T follicular helper cell (primary cell): ENCODE measurements around the gene MISP3.

Experiments used
- DNase-seq: peaks from one replicate; pipeline ENCODE4 v3.0.0-alpha.2; 2020; ENCODE audit warnings: low read depth

Gene MISP3

GRCh38 chr19:14053500-14053899, 19.1 kb upstream of the MISP3 start:
- DNase-seq = no peak

DNA sequence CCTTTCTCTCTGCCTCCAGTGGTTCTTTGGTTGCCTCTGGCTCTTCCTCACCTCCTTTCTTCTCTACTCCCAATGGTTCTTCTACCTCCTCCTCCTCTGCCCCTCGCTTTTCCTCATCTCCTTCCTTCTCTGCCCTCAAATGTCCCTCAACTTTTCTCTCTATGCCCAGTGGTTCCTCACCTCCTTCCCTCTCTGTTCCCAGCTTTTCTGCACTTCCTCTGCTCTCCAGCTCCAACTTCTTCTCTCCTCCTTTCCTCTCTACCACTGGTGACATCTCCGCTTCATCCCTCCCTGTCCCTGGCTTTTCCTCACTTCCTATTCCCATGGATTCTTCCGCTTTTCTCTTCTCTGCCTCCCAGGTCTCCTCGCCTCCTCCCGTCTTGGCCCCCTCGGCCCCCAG, 18.5 kb upstream of the MISP3 start:
- no peak for DNase-seq

GRCh38 chr19:14054721-14055120, 17.9 kb upstream of the MISP3 start:
- no peak for DNase-seq

DNA sequence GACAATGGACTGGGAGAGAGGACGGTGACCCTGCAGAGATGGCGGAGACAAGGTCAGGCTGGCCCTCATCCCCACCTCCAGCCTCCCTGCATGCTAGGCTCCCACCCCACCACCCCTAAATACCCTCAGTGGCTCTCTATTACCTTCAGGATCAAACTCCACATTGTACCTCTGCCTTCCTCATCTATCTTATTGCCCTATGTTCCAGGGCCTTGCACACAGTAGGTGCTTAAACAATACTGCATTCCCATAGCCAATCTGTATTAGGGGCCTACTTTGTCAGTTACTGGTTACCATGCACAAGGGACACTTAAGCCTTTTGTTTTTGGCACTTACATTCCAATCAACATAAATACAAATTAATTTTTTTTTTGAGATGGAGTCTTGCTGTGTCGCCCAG, 17.2 kb upstream of the MISP3 start:
- DNase-seq = no peak

GRCh38 chr19:14056069-14056666, 16.4 kb upstream of the MISP3 start:
- no peak for DNase-seq

GRCh38 chr19:14056741-14057356, 15.7 kb upstream of the MISP3 start:
- no peak for DNase-seq

DNA sequence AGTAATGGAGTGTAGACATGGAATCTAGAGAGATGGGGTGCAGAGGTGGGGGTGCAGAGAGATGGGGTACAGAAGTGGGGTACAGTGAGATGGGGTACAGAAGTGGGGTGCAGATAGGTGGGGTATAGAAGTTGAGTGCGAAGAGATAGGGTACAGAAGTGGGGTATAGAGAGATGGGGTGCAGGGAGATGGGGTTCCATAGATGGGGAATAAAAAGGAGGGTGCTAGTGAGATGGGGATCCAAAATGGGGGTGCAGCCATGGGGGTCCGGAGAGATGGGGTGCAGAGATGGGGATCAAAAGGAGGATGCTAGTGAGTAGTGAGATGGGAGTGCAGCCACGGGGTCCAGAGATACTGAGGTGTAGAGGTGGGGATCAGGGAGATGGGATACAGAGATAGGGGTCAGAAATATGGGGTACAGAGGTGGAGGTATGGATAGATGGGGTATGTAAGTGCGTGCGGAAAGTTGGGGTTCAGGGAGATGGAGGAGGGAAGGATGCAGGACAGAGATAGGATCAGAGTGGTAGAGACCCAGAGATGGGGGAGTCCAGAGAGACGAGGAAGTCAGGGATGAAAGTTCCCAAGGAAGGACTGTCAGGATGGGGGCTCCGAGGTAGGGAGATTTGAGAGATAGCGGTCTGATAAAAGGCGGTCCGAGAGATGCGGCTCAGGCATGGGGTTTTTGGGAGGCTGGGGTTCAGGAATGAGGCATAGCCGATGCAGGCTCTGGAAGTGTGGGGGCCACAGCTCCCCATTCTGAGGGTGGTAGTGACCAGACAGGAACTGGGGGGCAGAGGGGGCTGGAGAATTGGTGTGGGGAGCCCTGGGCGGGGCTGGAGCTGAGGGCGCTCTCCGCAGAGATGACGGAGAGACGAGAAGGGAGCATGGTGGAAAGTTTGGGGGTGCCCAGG, 14.1 kb upstream of the MISP3 start:
- DNase-seq = no peak

- DNase-seq = no peak
Observed at GRCh38 chr19:14059093-14059480, 13.5 kb upstream of the MISP3 start.

- DNase-seq = no peak
Observed at GRCh38 chr19:14059652-14060155, 12.9 kb upstream of the MISP3 start.

GRCh38 chr19:14061081-14061749, 11.4 kb upstream of the MISP3 start:
- DNase-seq = no peak

DNA sequence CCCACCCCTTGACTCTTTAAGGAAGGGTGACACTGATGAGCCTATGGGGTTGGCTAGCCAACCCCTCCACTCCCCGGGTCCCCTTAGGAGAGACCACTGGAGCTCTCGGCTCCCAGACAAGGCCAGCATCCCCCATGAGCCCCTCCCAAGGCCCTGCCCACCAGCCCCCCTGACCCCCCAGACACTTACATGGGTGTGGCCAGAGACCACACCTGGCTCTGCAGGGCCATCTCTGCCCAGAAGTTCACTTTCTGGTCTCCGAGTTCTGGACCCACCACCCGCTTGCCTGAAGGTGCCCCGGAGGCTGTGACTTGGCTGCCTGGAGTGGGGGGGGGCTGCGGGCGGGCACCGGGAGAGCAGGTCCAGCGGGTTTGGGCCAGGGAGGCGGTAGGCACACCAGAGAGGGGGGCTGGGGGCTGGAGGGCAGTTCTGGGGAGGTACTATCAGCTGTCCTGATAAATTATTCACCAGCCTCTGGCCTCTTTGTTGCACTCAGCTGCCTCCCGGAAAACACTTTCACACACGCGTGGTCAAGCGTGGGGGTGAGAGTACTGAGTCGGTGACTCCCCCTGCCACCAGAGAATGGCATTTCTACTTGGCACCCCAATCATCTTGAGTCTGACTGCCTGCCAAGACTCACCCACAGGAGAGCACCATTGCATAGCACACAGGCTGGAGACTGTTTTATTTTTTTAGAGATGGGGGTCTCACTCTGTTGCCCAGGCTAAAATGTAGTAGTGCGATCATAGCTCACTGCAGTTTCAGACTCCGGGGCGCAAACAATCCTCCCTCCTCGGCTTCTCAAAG, 10.6 kb upstream of the MISP3 start, which contains the start of gene PALM3:
Gene PALM3 (minus strand): TSS at position 326 of the 807 bp plus-strand sequence. CDS start 96 bp downstream, at position 230.
- no peak for DNase-seq

DNA sequence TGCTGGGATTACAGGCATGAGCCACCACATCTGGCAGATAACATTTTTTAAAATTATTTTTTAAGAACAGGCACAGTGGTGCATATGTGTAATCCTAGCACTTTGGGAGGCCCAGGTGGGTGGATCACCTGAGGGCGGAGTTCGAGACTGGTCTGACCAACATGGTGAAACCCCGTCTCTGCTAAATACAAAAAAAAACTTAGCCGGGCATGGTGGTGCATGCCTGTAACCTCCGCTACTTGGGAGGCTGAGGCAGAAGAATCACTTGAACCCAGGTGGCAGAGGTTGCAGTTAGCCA, 10.1 kb upstream of the MISP3 start:
- no peak for DNase-seq

DNA sequence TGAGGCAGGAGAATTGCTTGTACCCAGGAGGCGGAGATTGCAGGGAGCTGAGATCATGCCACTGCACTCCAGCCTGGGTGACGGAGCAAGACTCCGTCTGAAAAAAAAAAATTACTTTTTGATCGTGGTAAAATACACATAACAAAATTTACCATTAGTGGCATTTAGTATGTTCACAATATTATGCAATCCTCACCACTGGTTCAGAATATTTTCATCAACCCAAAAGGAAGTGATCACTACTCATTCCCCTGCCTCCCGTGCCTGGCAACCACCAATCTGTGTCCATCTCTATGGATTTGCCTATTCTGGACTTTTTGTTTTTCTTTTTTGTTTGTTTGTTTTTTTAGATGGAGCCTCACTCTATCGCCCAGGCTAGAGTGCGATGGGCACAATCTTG, 9.5 kb upstream of the MISP3 start:
- no peak for DNase-seq

GRCh38 chr19:14066134-14066533, 6.5 kb upstream of the MISP3 start:
- no peak for DNase-seq

DNA sequence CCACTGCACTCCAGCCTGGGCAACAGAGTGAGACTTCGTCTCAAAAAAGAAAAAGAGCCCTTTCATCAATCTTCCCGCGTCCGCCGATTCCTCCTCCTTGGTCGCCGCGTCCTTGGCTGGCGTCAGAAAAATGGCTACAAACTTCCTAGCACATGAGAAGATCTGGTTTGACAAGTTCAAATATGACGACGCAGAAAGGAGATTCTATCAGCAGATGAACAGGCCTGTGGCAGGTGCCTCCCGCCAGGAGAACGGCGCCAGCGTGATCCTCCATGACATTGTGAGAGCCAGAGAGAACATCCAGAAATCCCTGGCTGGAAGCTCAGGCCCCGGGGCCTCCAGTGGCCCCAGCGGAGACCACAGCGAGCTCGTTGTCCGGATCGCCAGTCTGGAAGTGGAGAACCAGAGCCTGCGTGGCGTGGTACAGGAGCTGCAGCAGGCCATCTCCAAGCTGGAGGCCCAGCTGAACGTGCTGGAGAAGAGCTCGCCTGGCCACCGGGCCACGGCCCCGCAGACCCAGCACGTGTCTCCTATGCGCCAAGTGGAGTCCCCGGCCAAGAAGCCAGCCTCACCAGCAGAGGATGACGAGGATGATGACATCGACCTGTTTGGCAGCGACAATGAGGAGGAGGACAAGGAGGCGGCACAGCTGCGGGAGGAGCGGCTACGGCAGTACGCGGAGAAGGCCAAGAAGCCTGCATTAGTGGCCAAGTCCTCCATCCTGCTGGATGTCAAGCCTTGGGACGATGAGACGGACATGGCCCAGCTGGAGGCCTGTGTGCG, 2.1 kb upstream of the MISP3 start:
- DNase-seq = no peak

DNA sequence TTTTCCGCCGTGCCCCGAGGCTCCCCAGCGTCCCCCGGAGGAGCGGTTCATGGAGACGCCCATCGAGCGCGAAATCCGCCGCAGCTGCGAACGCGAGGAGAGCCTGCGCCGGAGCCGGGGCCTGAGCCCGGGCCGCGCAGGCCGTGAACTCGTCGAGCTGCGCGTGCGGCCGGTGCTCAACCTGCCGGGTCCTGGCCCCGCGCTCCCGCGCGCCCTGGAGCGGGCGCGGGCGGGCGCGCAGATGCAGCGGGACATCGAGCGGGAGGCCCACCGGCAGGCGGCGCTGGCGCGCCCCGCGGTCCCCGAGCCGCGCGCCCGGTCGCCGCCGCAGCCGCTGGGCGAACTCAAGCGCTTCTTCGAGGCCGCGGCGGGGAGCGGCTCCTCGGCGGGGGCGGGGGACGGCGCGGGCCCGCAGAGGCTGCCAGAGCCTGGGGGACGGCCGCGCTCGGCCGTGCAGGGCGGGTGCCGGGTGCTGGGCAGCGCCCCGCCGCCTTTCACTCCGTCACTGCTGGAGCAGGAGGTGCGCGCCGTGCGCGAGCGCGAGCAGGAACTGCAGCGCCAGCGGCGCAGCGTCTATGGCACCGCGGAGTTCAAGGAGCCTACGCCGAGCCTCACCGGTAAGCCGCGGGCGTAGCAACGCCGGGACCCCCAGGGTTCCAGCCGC, 807 bp downstream of the MISP3 start:
- peak; percentile 59 for DNase-seq

GRCh38 chr19:14073925-14074838, 1.6 kb downstream of the MISP3 start:
- no peak for DNase-seq

- DNase-seq = no peak
Observed at GRCh38 chr19:14078411-14078810, 5.8 kb downstream of the MISP3 start.
